A549 treated with GW870086 at 1 μM for 4 hours (cell line): ENCODE results near the gene MAP4K1. TPM values are rescaled to one million over a fixed set of nuclear protein-coding genes. Genes with fewer than 3 reads are reported as not detected.

Source experiments
- total RNA-seq: library from RNA; stranded (reverse); fragments of 200-300 nt; extraction: Qiagen RNA extraction; gene quantifications from 5 replicates; pipeline ENCODE4 v1.2.3, GENCODE V29; 2022; ENCODE audit warnings: low read depth

MAP4K1 gene
- total RNA-seq, result 0.40 to 3.6 TPM (median 0.85 TPM) in 5 replicates

GRCh38 chr19:38617764-38618589 is at the start of gene MAP4K1:
Gene MAP4K1 (minus strand): TSS chr19:38617953. CDS start chr19:38617895, 58 bp downstream.

GRCh38 chr19:38647368-38647965 is 29.7 kb upstream of the MAP4K1 start, which contains the start of gene ACTN4:
Gene ACTN4 (plus strand): TSS chr19:38647649. CDS start chr19:38647746, 97 bp downstream.

GRCh38 chr19:38618590-38619360 is 1.0 kb upstream of the MAP4K1 start, which contains the start of gene EIF3K:
Gene EIF3K (plus strand): TSS chr19:38619188. CDS start chr19:38619269, 81 bp downstream.

Other genes with a start within 250 kb of the MAP4K1 start
- 452 to 527 TPM (median 502 TPM) in 5 replicates for gene PSMD8, start 243.4 kb downstream of the MAP4K1 start, total RNA-seq
- gene GGN, start 229.9 kb downstream of the MAP4K1 start, total RNA-seq, result 0.25 to 0.56 TPM (median 0.28 TPM) in 5 replicates
- gene SPRED3, start 229.3 kb downstream of the MAP4K1 start, total RNA-seq, result 1.8 to 3.1 TPM (median 2.6 TPM) in 5 replicates
- 16.9 to 28.0 TPM (median 26.3 TPM) in 5 replicates for gene FAM98C, start 214.9 kb downstream of the MAP4K1 start, total RNA-seq
- gene RASGRP4, start 191.7 kb downstream of the MAP4K1 start, total RNA-seq, result 0.07 to 0.23 TPM (median 0.11 TPM) in 4 of 5 replicates, not detected in the other
- 4.7 to 7.6 TPM (median 5.6 TPM) in 5 replicates for gene RYR1, start 184.3 kb downstream of the MAP4K1 start, total RNA-seq
- gene EIF3K, start 1.2 kb upstream of the MAP4K1 start, total RNA-seq, result 684 to 1,048 TPM (median 735 TPM) in 5 replicates
- gene ACTN4, start 29.7 kb upstream of the MAP4K1 start, total RNA-seq, result 751 to 1,254 TPM (median 1,147 TPM) in 5 replicates
- gene CAPN12, start 126.5 kb upstream of the MAP4K1 start, total RNA-seq, result 4.2 to 6.0 TPM (median 5.6 TPM) in 5 replicates
- gene LGALS7, start 155.6 kb upstream of the MAP4K1 start, total RNA-seq, result 1.3 TPM in 1 of 5 replicates, not detected in the others
- gene LGALS7B, start 171.2 kb upstream of the MAP4K1 start, total RNA-seq, result 0.56 to 0.58 TPM in 2 of 5 replicates, not detected in the others
- 0.35 to 1.8 TPM (median 0.45 TPM) in 5 replicates for gene LGALS4, start 195.0 kb upstream of the MAP4K1 start, total RNA-seq
- 276 to 372 TPM (median 288 TPM) in 5 replicates for gene ECH1, start 213.8 kb upstream of the MAP4K1 start, total RNA-seq
- 305 to 358 TPM (median 332 TPM) in 5 replicates for gene HNRNPL, start 232.0 kb upstream of the MAP4K1 start, total RNA-seq